H9 (cell line): ENCODE measurements around the gene AFF4. TPM values are rescaled to one million over a fixed set of nuclear protein-coding genes. Genes with fewer than 3 reads are reported as not detected.

Experiments
- DNase-seq: peaks from one replicate; pipeline ENCODE4 v3.0.0-alpha.2; 2017
- H2AFZ ChIP-seq: one replicate; pipeline ENCODE4 v1.6.1; 2013; ENCODE audit warnings: mild to moderate bottlenecking, low read length, control low read depth, moderate library complexity
- H2AK5ac ChIP-seq: 2 replicates; pipeline ENCODE4 v1.6.1; 2013; ENCODE audit warnings: low read length, control low read depth, mixed read lengths; ENCODE audit not compliant: insufficient read length
- H2BK120ac ChIP-seq: one replicate; pipeline ENCODE4 v1.6.1; 2013; ENCODE audit warnings: low read depth, mild to moderate bottlenecking, low read length, control low read depth, inconsistent platforms; ENCODE audit not compliant: poor library complexity, severe bottlenecking
- H2BK12ac ChIP-seq: 2 replicates; pipeline ENCODE4 v1.6.1; 2013; ENCODE audit warnings: low read length, control low read depth, mixed read lengths, low read depth; ENCODE audit not compliant: insufficient read length
- H2BK15ac ChIP-seq: 2 replicates; pipeline ENCODE4 v1.6.1; 2013; ENCODE audit warnings: low read depth, low read length, control low read depth
- H2BK20ac ChIP-seq: one replicate; pipeline ENCODE4 v1.6.1; 2013; ENCODE audit warnings: low read depth, mild to moderate bottlenecking, low read length, control low read depth, inconsistent platforms; ENCODE audit not compliant: poor library complexity, severe bottlenecking
- H2BK5ac ChIP-seq: 2 replicates; pipeline ENCODE4 v1.6.1; 2013; ENCODE audit warnings: low read length, control low read depth, mixed read lengths; ENCODE audit not compliant: insufficient read length
- H3K14ac ChIP-seq: 2 replicates; pipeline ENCODE4 v1.6.1; 2013; ENCODE audit warnings: low read length, control low read depth; ENCODE audit not compliant: insufficient read depth
- H3K18ac ChIP-seq: 2 replicates; pipeline ENCODE4 v1.6.1; 2013; ENCODE audit warnings: low read depth, mild to moderate bottlenecking, mixed read lengths, low read length, control low read depth; ENCODE audit not compliant: insufficient read length
- H3K23ac ChIP-seq: 2 replicates; pipeline ENCODE4 v1.6.1; 2013; ENCODE audit warnings: low read length, control low read depth, mixed read lengths, low read depth; ENCODE audit not compliant: insufficient read length
- H3K23me2 ChIP-seq: 2 replicates; pipeline ENCODE4 v1.6.1; 2013; ENCODE audit warnings: low read depth, mild to moderate bottlenecking, mixed read lengths, low read length, control low read depth; ENCODE audit not compliant: insufficient read length, poor library complexity, severe bottlenecking
- H3K27ac ChIP-seq: 2 replicates; pipeline ENCODE4 v1.5.1; 2013; ENCODE audit warnings: low read length, control low read depth, mixed read lengths, low read depth; ENCODE audit not compliant: insufficient read length
- H3K27me3 ChIP-seq: 2 replicates; pipeline ENCODE4 v1.6.1; 2013; ENCODE audit warnings: low read length, control low read depth, inconsistent platforms; ENCODE audit not compliant: insufficient read depth
- H3K4ac ChIP-seq: 2 replicates; pipeline ENCODE4 v1.6.1; 2013; ENCODE audit warnings: low read depth, mild to moderate bottlenecking, control low read depth, inconsistent platforms, low read length, moderate library complexity
- H3K4me1 ChIP-seq: 2 replicates; pipeline ENCODE4 v1.6.1; 2013; ENCODE audit warnings: low read length, control low read depth, inconsistent platforms; ENCODE audit not compliant: insufficient read depth
- H3K4me2 ChIP-seq: 2 replicates; pipeline ENCODE4 v1.6.1; 2013; ENCODE audit warnings: low read length, control low read depth, mixed read lengths; ENCODE audit not compliant: insufficient read length, insufficient read depth
- H3K56ac ChIP-seq: 2 replicates; pipeline ENCODE4 v1.6.1; 2013; ENCODE audit warnings: low read depth, mild to moderate bottlenecking, mixed read lengths, low read length, control low read depth; ENCODE audit not compliant: insufficient read length
- H3K79me1 ChIP-seq: 2 replicates; pipeline ENCODE4 v1.6.1; 2013; ENCODE audit warnings: low read depth, mild to moderate bottlenecking, moderate library complexity, low read length, control low read depth, inconsistent platforms; ENCODE audit not compliant: insufficient read depth, poor library complexity, severe bottlenecking
- H3K79me2 ChIP-seq: 2 replicates; pipeline ENCODE4 v1.6.1; 2013; ENCODE audit warnings: low read length, control low read depth, inconsistent platforms; ENCODE audit not compliant: insufficient read depth
- H3K9ac ChIP-seq: 2 replicates; pipeline ENCODE4 v1.6.1; 2013; ENCODE audit warnings: low read length, control low read depth, mixed read lengths; ENCODE audit not compliant: insufficient read length; ENCODE audit errors: extremely low read depth
- H3K9me3 ChIP-seq: one replicate; pipeline ENCODE4 v1.6.1; 2013; ENCODE audit warnings: low read depth, low read length, inconsistent platforms; ENCODE audit not compliant: control insufficient read depth
- H3T11ph ChIP-seq: one replicate; pipeline ENCODE4 v1.6.1; 2013; ENCODE audit warnings: mild to moderate bottlenecking, low read length, control low read depth, inconsistent platforms
- H4K20me1 ChIP-seq: one replicate; pipeline ENCODE4 v1.6.1; 2013; ENCODE audit not compliant: control insufficient read depth, insufficient read length, insufficient read depth
- H4K5ac ChIP-seq: 2 replicates; pipeline ENCODE4 v1.6.1; 2013; ENCODE audit warnings: low read depth, mild to moderate bottlenecking, mixed read lengths, low read length, control low read depth; ENCODE audit not compliant: insufficient read length
- H4K8ac ChIP-seq: replicated peaks from 2 replicates; pipeline ENCODE4 v1.6.1; 2013; ENCODE audit warnings: low read length, control low read depth, mixed read lengths, low read depth; ENCODE audit not compliant: insufficient read length
- H4K91ac ChIP-seq: 2 replicates; pipeline ENCODE4 v1.6.1; 2013; ENCODE audit warnings: low read depth, mild to moderate bottlenecking, moderate library complexity, mixed read lengths, low read length, control low read depth; ENCODE audit not compliant: insufficient read length
- H3K27ac Mint-ChIP-seq, 3 experiments: 2 replicates in 2 of 3; 3 replicates in 1 of 3; pipeline ENCODE4 v1.8.0; 2020 to 2021; ENCODE audit warnings: mixed read lengths in 3 of 3, mild to moderate bottlenecking in 1 of 3, moderate library complexity in 1 of 3
- H3K27me3 Mint-ChIP-seq: 2 replicates; pipeline ENCODE4 v1.8.0; 2021; ENCODE audit warnings: low read depth, mild to moderate bottlenecking, moderate library complexity, mixed read lengths
- H3K36me3 Mint-ChIP-seq, 3 experiments: 2 replicates in 2 of 3; 3 replicates in 1 of 3; pipeline ENCODE4 v1.8.0; 2020 to 2021; ENCODE audit warnings: low read depth in 3 of 3, mixed read lengths in 3 of 3; ENCODE audit not compliant: insufficient read depth in 1 of 3
- H3K4me1 Mint-ChIP-seq, 2 experiments: 2 replicates each; pipeline ENCODE4 v1.8.0; 2020; ENCODE audit warnings: mixed read lengths in 2 of 2
- H3K4me3 Mint-ChIP-seq, 2 experiments: 2 replicates in 1 of 2; 3 replicates in 1 of 2; pipeline ENCODE4 v1.8.0; 2020 to 2021; ENCODE audit warnings: mild to moderate bottlenecking in 2 of 2, mixed read lengths in 2 of 2, moderate library complexity in 1 of 2
- H3K9me3 Mint-ChIP-seq, 2 experiments: 2 replicates in 1 of 2; 3 replicates in 1 of 2; pipeline ENCODE4 v1.8.0; 2020; ENCODE audit warnings: mild to moderate bottlenecking in 2 of 2, mixed read lengths in 2 of 2, moderate library complexity in 1 of 2
- WGBS: extraction: QIAGEN DNeasy Blood & Tissue Kit; methylation state at CpG from one replicate; pipeline ENCODE4 v1.1.7; 2013; ENCODE audit warnings: missing lambda C conversion rate, low lambda C conversion rate, mixed read lengths; ENCODE audit not compliant: insufficient read length; ENCODE audit errors: extremely low coverage; 5-methylcytosine and 5-hydroxymethylcytosine counted together
- total RNA-seq: library from RNA; stranded (reverse); gene quantifications from 2 replicates; pipeline ENCODE4 v1.2.1, GENCODE V29; 2021
- TF ChIP-seq, protein P1 (sequence below): fragments of 200-600 bp; sonication (generic); conservative IDR thresholded peaks from 3 replicates; pipeline ENCODE4 v1.8.0; 2021; ENCODE audit warnings: antibody characterized with exemption, mild to moderate bottlenecking

The AFF4 gene
- total RNA-seq, 1 experiment from 2014 or later = 73.2 TPM

GRCh38 chr5:133006653-133007052 lies 43.2 kb upstream of the AFF4 start:
- Histone ChIP-seq H3K23me2 (no peaks in the 10 kb centered on the region), H2AFZ (no peak overlapping the region), H2BK15ac (no peak overlapping the region), H4K91ac (no peak overlapping the region), H2BK12ac (no peak overlapping the region), H3K79me1 (no peaks in the 10 kb centered on the region), H3K27me3 (no peaks in the 10 kb centered on the region), H2BK5ac (no peak overlapping the region), H2AK5ac (no peak overlapping the region), H3K79me2 (no peaks in the 10 kb centered on the region), H3K56ac (no peak overlapping the region), H4K5ac (no peak overlapping the region), H2BK20ac (no peak overlapping the region), H2BK120ac (no peak overlapping the region), H3T11ph (no peak overlapping the region), H4K20me1 (no peaks in the 10 kb centered on the region), H3K9ac (no peak overlapping the region), H3K9me3 (no peaks in the 10 kb centered on the region), H3K27ac (no peak overlapping the region), H3K4ac (no peak overlapping the region), H4K8ac (no peak overlapping the region), H3K14ac (no peak overlapping the region), H3K18ac (no peak overlapping the region), H3K4me2 (no peak overlapping the region), H3K23ac (no peak overlapping the region), H3K4me1 (no peaks in the 10 kb centered on the region)
- H3K4me1 Mint-ChIP-seq = no peaks in the 10 kb centered on the region
- H3K36me3 Mint-ChIP-seq = peaks cover 12 to 38% (median 24%) of the 10 kb centered on the region in 3 experiments
- H3K27me3 Mint-ChIP-seq = no peaks in the 10 kb centered on the region
- TF ChIP-seq, protein P1, sequence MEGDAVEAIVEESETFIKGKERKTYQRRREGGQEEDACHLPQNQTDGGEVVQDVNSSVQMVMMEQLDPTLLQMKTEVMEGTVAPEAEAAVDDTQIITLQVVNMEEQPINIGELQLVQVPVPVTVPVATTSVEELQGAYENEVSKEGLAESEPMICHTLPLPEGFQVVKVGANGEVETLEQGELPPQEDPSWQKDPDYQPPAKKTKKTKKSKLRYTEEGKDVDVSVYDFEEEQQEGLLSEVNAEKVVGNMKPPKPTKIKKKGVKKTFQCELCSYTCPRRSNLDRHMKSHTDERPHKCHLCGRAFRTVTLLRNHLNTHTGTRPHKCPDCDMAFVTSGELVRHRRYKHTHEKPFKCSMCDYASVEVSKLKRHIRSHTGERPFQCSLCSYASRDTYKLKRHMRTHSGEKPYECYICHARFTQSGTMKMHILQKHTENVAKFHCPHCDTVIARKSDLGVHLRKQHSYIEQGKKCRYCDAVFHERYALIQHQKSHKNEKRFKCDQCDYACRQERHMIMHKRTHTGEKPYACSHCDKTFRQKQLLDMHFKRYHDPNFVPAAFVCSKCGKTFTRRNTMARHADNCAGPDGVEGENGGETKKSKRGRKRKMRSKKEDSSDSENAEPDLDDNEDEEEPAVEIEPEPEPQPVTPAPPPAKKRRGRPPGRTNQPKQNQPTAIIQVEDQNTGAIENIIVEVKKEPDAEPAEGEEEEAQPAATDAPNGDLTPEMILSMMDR = no peak
- H3K4me3 Mint-ChIP-seq = no peak overlapping the region
- WGBS = no CpG with 5 or more reads among the region's 1 CpG
- no peak overlapping the region for H3K27ac Mint-ChIP-seq
- H3K9me3 Mint-ChIP-seq = peaks cover 1 to 5% of the 10 kb centered on the region in 2 experiments; a peak in 2 of 5 replicates
- no peak for DNase-seq
